ENCODE results near the gene COX7B2. TPM values are rescaled to one million over a fixed set of nuclear protein-coding genes. Genes with fewer than 3 reads are reported as not detected.

Gene COX7B2
- total RNA-seq, 8 experiments from 2014 or later, result not detected

- H3K4me1 ChIP-seq (replicated peaks in 1 of 2), result no peaks in the 10 kb centered on the region
- ATAC-seq (replicated peaks in 6 of 8), result no peak
- in situ Hi-C loops (cut with MboI; ENCODE audit: low pct_unique_long_range_greater_than_20kb in 2 of 9, low sequenced_read_pairs in 9 of 9, unreplicated experiment in 9 of 9), result loop anchor here in 1 of 9 experiments (25.0 kb wide), 2 partner anchors 178 to 453 kb away; no protein-coding TSS in a partner anchor
- H3K27ac ChIP-seq, result no peak overlapping the region
- no peak overlapping the region for H3K4me3 ChIP-seq
- WGBS, 10 experiments, result 25 to 92% (median 60%) methylated on average over 1 to 2 of the region's 2 CpGs; no CpG with 5 or more reads in 3 of the 10 experiments
Measured at GRCh38 chr4:46934726-46935125, 25.7 kb upstream of the COX7B2 start.

- Histone ChIP-seq H3K27ac (no peak overlapping the region), H3K4me3 (no peak overlapping the region), H3K4me1 (replicated peaks in 1 of 2) (no peaks in the 10 kb centered on the region)
- no peak for ATAC-seq (replicated peaks in 6 of 8)
- WGBS, 10 experiments, result 0 to 100% (median 60%) methylated on average over 1 to 3 of the region's 3 CpGs; no CpG with 5 or more reads in 1 of the 10 experiments
- in situ Hi-C loops (cut with MboI; ENCODE audit: low pct_unique_long_range_greater_than_20kb in 2 of 9, low sequenced_read_pairs in 9 of 9, unreplicated experiment in 9 of 9), result loop anchor here in 1 of 9 experiments (25.0 kb wide), 2 partner anchors 179 to 454 kb away; no protein-coding TSS in a partner anchor
Measured at GRCh38 chr4:46933686-46934085, 24.6 kb upstream of the COX7B2 start.

- Histone ChIP-seq H3K4me1 (replicated peaks in 1 of 2) (no peaks in the 10 kb centered on the region), H3K4me3 (no peak overlapping the region), H3K27ac (no peak overlapping the region)
- in situ Hi-C loops (cut with MboI; ENCODE audit: low pct_unique_long_range_greater_than_20kb in 2 of 9, low sequenced_read_pairs in 9 of 9, unreplicated experiment in 9 of 9), result loop anchor here in 1 of 9 experiments (25.0 kb wide), 2 partner anchors 180 to 455 kb away; no protein-coding TSS in a partner anchor
- peak in 4 of 8 experiments; percentile 65 to 94 (median 88) for ATAC-seq (replicated peaks in 6 of 8)
- 0 to 67% (median 29%) methylated on average over 1 to 3 of the region's 3 CpGs; no CpG with 5 or more reads in 2 of the 10 experiments for WGBS, 10 experiments
Measured at GRCh38 chr4:46931981-46932380, 22.9 kb upstream of the COX7B2 start.

GRCh38 chr4:46930891-46931290 lies 21.8 kb upstream of the COX7B2 start:
- H3K4me3 ChIP-seq, result no peak overlapping the region
- in situ Hi-C loops (cut with MboI; ENCODE audit: low pct_unique_long_range_greater_than_20kb in 2 of 9, low sequenced_read_pairs in 9 of 9, unreplicated experiment in 9 of 9), result loop anchor here in 1 of 9 experiments (25.0 kb wide), 2 partner anchors 181 to 456 kb away; no protein-coding TSS in a partner anchor
- H3K27ac ChIP-seq, result no peak overlapping the region
- H3K4me1 ChIP-seq (replicated peaks in 1 of 2), result no peaks in the 10 kb centered on the region
- 4 to 88% (median 55%) methylated on average over 1 to 3 of the region's 3 CpGs for WGBS, 10 experiments
- no peak for ATAC-seq (replicated peaks in 6 of 8)

GRCh38 chr4:46927201-46927600 lies 18.2 kb upstream of the COX7B2 start:
- no peak overlapping the region for H3K4me3 ChIP-seq
- no peak for ATAC-seq (replicated peaks in 6 of 8)
- no peaks in the 10 kb centered on the region for H3K4me1 ChIP-seq (replicated peaks in 1 of 2)
- in situ Hi-C loops (cut with MboI; ENCODE audit: low pct_unique_long_range_greater_than_20kb in 2 of 9, low sequenced_read_pairs in 9 of 9, unreplicated experiment in 9 of 9), result loop anchor here in 1 of 9 experiments (25.0 kb wide), 2 partner anchors 185 to 460 kb away; no protein-coding TSS in a partner anchor
- no peak overlapping the region for H3K27ac ChIP-seq

GRCh38 chr4:46924789-46925529 lies 15.9 kb upstream of the COX7B2 start:
- H3K4me1 ChIP-seq (replicated peaks in 1 of 2), result no peaks in the 10 kb centered on the region
- ATAC-seq (replicated peaks in 6 of 8), result peak in 3 of 8 experiments; percentile 63 to 97 (median 72)
- in situ Hi-C loops (cut with MboI; ENCODE audit: low pct_unique_long_range_greater_than_20kb in 2 of 9, low sequenced_read_pairs in 9 of 9, unreplicated experiment in 9 of 9), result loop anchor here in 1 of 9 experiments (25.0 kb wide), 2 partner anchors 187 to 462 kb away; no protein-coding TSS in a partner anchor
- H3K27ac ChIP-seq, result no peak overlapping the region
- H3K4me3 ChIP-seq, result no peak overlapping the region

GRCh38 chr4:46922205-46922604 lies 13.2 kb upstream of the COX7B2 start:
- in situ Hi-C loops (cut with MboI; ENCODE audit: low pct_unique_long_range_greater_than_20kb in 2 of 9, low sequenced_read_pairs in 9 of 9, unreplicated experiment in 9 of 9), result no loop called here
- H3K4me1 ChIP-seq (replicated peaks in 1 of 2), result no peaks in the 10 kb centered on the region
- H3K4me3 ChIP-seq, result no peak overlapping the region
- 0 to 87% (median 65%) methylated on average over 2 to 3 of the region's 3 CpGs for WGBS, 10 experiments
- no peak overlapping the region for H3K27ac ChIP-seq
- ATAC-seq (replicated peaks in 6 of 8), result no peak

GRCh38 chr4:46908148-46908547 lies 897 bp downstream of the COX7B2 start:
- Histone ChIP-seq H3K27ac (no peak overlapping the region), H3K4me1 (replicated peaks in 1 of 2) (no peaks in the 10 kb centered on the region), H3K4me3 (no peak overlapping the region)
- in situ Hi-C loops (cut with MboI; ENCODE audit: low pct_unique_long_range_greater_than_20kb in 2 of 9, low sequenced_read_pairs in 9 of 9, unreplicated experiment in 9 of 9), result no loop called here
- no peak for ATAC-seq (replicated peaks in 6 of 8)
- 0 to 100% (median 65%) methylated on average over 1 to 4 of the region's 4 CpGs; no CpG with 5 or more reads in 2 of the 10 experiments for WGBS, 10 experiments

- in situ Hi-C loops (cut with MboI; ENCODE audit: low pct_unique_long_range_greater_than_20kb in 2 of 9, low sequenced_read_pairs in 9 of 9, unreplicated experiment in 9 of 9), result no loop called here
- peak in 2 of 8 experiments; percentile 38 to 98 for ATAC-seq (replicated peaks in 6 of 8)
- Histone ChIP-seq H3K27ac (no peak overlapping the region), H3K4me1 (replicated peaks in 1 of 2) (no peaks in the 10 kb centered on the region), H3K4me3 (no peak overlapping the region)
- 0 to 80% (median 20%) methylated on average over 1 of the region's 1 CpG; no CpG with 5 or more reads in 3 of the 10 experiments for WGBS, 10 experiments
Measured at GRCh38 chr4:46900082-46900481, 9.0 kb downstream of the COX7B2 start.

- no peak overlapping the region for H3K27ac ChIP-seq
- no peak overlapping the region for H3K4me3 ChIP-seq
- H3K4me1 ChIP-seq (replicated peaks in 1 of 2), result no peaks in the 10 kb centered on the region
- no peak for ATAC-seq (replicated peaks in 6 of 8)
- WGBS, 10 experiments, result 2 to 83% (median 50%) methylated on average over 1 to 5 of the region's 5 CpGs
- in situ Hi-C loops (cut with MboI; ENCODE audit: low pct_unique_long_range_greater_than_20kb in 2 of 9, low sequenced_read_pairs in 9 of 9, unreplicated experiment in 9 of 9), result no loop called here
Measured at GRCh38 chr4:46894826-46895225, 14.2 kb downstream of the COX7B2 start.

- Histone ChIP-seq H3K4me3 (no peak overlapping the region), H3K27ac (no peak overlapping the region), H3K4me1 (replicated peaks in 1 of 2) (no peaks in the 10 kb centered on the region)
- WGBS, 10 experiments, result 13 to 100% (median 77%) methylated on average over 1 to 2 of the region's 2 CpGs; no CpG with 5 or more reads in 2 of the 10 experiments
- ATAC-seq (replicated peaks in 6 of 8), result no peak
- in situ Hi-C loops (cut with MboI; ENCODE audit: low pct_unique_long_range_greater_than_20kb in 2 of 9, low sequenced_read_pairs in 9 of 9, unreplicated experiment in 9 of 9), result no loop called here
Measured at GRCh38 chr4:46890056-46890455, 19.0 kb downstream of the COX7B2 start.

GRCh38 chr4:46889410-46889809 lies 19.6 kb downstream of the COX7B2 start:
- ATAC-seq (replicated peaks in 6 of 8), result no peak
- 0 to 88% (median 34%) methylated on average over 2 of the region's 2 CpGs; no CpG with 5 or more reads in 2 of the 10 experiments for WGBS, 10 experiments

GRCh38 chr4:46886711-46887110 lies 22.3 kb downstream of the COX7B2 start:
- 0 to 92% (median 69%) methylated on average over 1 to 2 of the region's 2 CpGs for WGBS, 10 experiments
- H3K4me1 ChIP-seq (replicated peaks in 1 of 2), result no peaks in the 10 kb centered on the region
- in situ Hi-C loops (cut with MboI; ENCODE audit: low pct_unique_long_range_greater_than_20kb in 2 of 9, low sequenced_read_pairs in 9 of 9, unreplicated experiment in 9 of 9), result no loop called here
- ATAC-seq (replicated peaks in 6 of 8), result peak in 3 of 8 experiments; percentile 24 to 32 (median 27)
- H3K4me3 ChIP-seq, result no peak overlapping the region
- no peak overlapping the region for H3K27ac ChIP-seq

More at GRCh38 chr4:46889410-46889809, 19.6 kb downstream of the COX7B2 start:
- Histone ChIP-seq H3K27ac (no peak overlapping the region), H3K4me1 (replicated peaks in 1 of 2) (no peaks in the 10 kb centered on the region), H3K4me3 (no peak overlapping the region)
- in situ Hi-C loops (cut with MboI; ENCODE audit: low pct_unique_long_range_greater_than_20kb in 2 of 9, low sequenced_read_pairs in 9 of 9, unreplicated experiment in 9 of 9), result no loop called here
